Dendritic cell treated with granulocyte-macrophage colony-stimulating factor and Interleukin-4, amounts not matched to agents 40 ng/mL and 50 ng/mL, for 4 days (primary cell): Measurements from ENCODE around the gene MAN2A2.

Experiments used
- H3K27ac Mint-ChIP-seq: one replicate; pipeline ENCODE4 v1.8.0; 2022; ENCODE audit warnings: mild to moderate bottlenecking, mixed read lengths
- H3K27me3 Mint-ChIP-seq: one replicate; pipeline ENCODE4 v1.8.0; 2022; ENCODE audit warnings: mild to moderate bottlenecking, mixed read lengths
- H3K36me3 Mint-ChIP-seq: one replicate; pipeline ENCODE4 v1.8.0; 2022; ENCODE audit warnings: low read depth, mixed read lengths
- H3K4me1 Mint-ChIP-seq: one replicate; pipeline ENCODE4 v1.8.0; 2022; ENCODE audit warnings: low read depth, mixed read lengths
- H3K4me3 Mint-ChIP-seq: one replicate; pipeline ENCODE4 v1.8.0; 2022; ENCODE audit warnings: mild to moderate bottlenecking, moderate library complexity, mixed read lengths
- H3K9me3 Mint-ChIP-seq: one replicate; pipeline ENCODE4 v1.8.0; 2022; ENCODE audit warnings: mixed read lengths
- intact Hi-C: fragments of 100-400 bp; cut with micrococcal nuclease; formaldehyde crosslinking; loops from one replicate; pipeline ENCODE4 v1.15.0; 2022

MAN2A2 gene

DNA sequence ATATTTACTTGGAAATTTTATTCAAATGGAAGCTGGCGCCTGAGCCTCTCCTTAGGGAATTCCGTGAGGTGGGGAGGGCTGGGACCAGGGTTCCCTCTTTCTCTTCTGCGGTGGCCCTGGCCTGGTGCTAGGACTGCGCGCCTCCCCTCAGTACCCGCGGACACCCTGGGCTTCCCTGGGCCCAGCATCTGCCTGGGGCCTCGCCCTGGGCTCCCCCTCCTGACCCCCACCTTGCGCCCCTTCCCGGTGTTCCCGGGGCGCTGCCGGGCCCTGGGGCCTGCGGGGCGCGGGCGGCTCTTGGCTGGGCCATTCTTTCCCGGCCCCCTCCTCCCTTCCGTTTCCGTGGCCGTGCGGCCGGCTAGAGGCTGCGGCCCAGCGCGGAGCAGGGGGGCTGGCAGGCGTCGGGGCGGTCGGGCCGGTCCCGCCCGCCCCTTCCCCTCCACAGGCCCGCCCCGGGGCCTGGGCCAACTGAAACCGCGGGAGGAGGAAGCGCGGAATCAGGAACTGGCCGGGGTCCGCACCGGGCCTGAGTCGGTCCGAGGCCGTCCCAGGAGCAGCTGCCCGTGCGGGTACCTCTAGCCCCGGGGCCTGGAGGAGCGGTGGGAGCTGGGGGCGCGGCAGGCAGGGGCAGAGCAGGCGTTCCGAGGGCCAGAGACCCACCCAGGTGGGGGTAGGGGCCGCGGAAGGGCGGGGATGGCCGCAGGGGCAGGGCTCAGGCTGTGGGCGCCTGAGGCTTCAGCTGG lies 19.0 kb upstream of the MAN2A2 start, which contains the start of gene FES:
Gene FES (plus strand): TSS at position 529 of the 743 bp plus-strand sequence. CDS start 542 bp downstream, outside the sequence.
- Mint-ChIP-seq H3K4me1 (peaks cover 88% of the 10 kb centered on the region), H3K27ac (peak within 1 kb of the TSS; percentile 95)

DNA sequence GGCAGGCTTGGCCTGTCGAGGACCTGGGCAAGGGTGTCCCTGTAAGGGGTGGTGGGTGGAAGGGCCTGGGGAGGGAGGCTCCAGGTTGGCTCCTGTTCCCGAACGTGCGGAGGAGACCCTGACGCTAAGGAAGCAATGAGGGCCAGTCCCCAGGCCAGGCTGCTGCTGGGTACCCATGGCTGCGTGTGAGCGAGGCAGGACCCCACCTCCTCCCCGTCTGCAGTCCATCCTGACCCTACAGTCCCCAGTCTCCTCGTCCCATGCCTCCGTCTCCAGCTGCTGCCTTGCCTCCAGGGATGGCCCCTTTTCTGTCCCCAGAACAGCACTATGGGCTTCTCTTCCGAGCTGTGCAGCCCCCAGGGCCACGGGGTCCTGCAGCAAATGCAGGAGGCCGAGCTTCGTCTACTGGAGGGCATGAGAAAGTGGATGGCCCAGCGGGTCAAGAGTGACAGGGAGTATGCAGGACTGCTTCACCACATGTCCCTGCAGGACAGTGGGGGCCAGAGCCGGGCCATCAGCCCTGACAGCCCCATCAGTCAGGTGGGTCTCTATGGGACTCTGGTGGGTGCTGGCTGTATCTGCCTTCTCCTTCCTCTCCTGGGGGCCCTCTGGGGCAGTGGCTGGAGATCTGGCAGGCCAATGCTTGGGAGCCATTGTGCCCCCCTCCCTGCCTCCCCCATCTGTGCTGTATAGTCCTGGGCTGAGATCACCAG lies 18.2 kb upstream of the MAN2A2 start:
- peaks cover 93% of the 10 kb centered on the region for H3K36me3 Mint-ChIP-seq

More for the DNA sequence above, 19.0 kb upstream of the MAN2A2 start, which contains the start of gene FES:
- no peaks in the 10 kb centered on the region for H3K9me3 Mint-ChIP-seq
- intact Hi-C loops: loop anchor here (2.0 to 10.0 kb wide), 2 partner anchors 51 to 183 kb away; partner anchors contain the start of genes HDDC3 and UNC45A
- H3K27me3 Mint-ChIP-seq: no peaks in the 10 kb centered on the region
- H3K4me3 Mint-ChIP-seq: peak within 1 kb of the TSS; percentile 98
- H3K36me3 Mint-ChIP-seq: peaks cover 93% of the 10 kb centered on the region

DNA sequence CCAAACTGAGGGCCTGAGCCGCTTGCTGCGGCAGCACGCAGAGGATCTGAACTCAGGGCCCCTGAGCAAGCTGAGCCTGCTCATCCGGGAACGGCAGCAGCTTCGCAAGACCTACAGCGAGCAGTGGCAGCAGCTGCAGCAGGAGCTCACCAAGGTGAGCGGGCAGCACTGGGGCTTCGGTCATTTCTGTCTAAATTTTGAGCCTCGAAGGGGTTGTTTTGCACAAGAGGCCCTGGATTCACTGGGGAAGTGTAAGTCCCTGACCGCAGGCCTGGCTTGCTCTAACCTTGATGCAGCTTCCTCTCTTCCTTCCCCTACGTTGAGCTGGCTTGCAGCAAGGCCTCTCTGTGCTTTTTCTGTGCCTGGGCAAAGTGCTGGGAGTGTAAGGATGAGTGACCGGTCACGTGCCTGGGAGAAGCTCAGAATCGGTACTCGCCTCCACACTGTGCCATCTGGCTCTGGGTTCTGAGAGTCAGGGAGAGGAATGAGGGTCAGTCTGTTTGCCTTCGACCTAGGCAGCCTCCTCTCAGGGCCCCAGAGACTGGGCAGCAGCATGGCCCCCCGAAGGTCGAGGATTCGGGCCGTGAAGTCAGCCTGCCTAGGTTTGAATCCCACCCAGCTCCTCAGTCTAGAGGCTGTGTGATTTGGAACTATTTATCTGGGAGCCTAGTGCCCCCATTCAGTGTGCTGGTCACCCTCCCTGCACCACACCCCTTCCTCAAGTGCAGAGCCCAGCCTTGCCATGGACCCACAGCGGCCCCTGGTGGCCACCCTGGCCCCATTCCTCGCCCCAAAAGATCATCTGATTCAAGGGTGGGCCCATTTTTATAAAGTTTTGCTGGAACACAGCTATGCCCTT lies 17.4 kb upstream of the MAN2A2 start:
- no peaks in the 10 kb centered on the region for H3K27me3 Mint-ChIP-seq
- no peaks in the 10 kb centered on the region for H3K9me3 Mint-ChIP-seq
- peak overlapping the region; percentile 98 for H3K4me3 Mint-ChIP-seq
- peaks cover 93% of the 10 kb centered on the region for H3K36me3 Mint-ChIP-seq
- intact Hi-C loops: loop anchor here (1.0 to 10.0 kb wide), 3 partner anchors 49 to 237 kb away; partner anchors contain the start of genes HDDC3 and UNC45A
- H3K4me1 Mint-ChIP-seq: peaks cover 91% of the 10 kb centered on the region
- peak overlapping the region; percentile 95 for H3K27ac Mint-ChIP-seq

More for the DNA sequence above, 18.2 kb upstream of the MAN2A2 start:
- H3K4me1 Mint-ChIP-seq: peaks cover 89% of the 10 kb centered on the region
- intact Hi-C loops: loop anchor here (2.0 to 10.0 kb wide), 2 partner anchors 50 to 184 kb away; partner anchors contain the start of genes HDDC3 and UNC45A
- no peaks in the 10 kb centered on the region for H3K9me3 Mint-ChIP-seq
- H3K27me3 Mint-ChIP-seq: no peaks in the 10 kb centered on the region
- H3K27ac Mint-ChIP-seq: peak overlapping the region; percentile 95
- peak overlapping the region; percentile 98 for H3K4me3 Mint-ChIP-seq

DNA sequence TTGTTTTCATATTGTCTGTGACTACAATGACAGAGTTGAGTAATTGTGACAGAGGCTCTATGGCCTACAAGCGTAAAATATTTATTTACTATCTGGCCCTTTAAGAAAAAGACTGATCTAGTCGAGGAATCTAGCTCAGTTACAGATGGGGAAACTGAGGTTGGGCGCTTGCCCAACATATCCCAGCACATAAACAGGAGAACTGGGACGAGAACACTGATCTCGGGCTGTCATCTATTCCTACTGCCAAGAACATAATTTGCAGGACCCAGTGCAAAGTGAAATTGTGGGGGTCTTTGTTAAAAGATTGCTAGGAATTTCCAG lies 16.8 kb upstream of the MAN2A2 start:
- peaks cover 88% of the 10 kb centered on the region for H3K4me1 Mint-ChIP-seq
- H3K9me3 Mint-ChIP-seq: no peaks in the 10 kb centered on the region
- peak overlapping the region; percentile 95 for H3K27ac Mint-ChIP-seq
- intact Hi-C loops: loop anchor here (1.0 to 10.0 kb wide), 2 partner anchors 49 to 238 kb away; partner anchors contain the start of genes HDDC3 and UNC45A
- peak overlapping the region; percentile 98 for H3K4me3 Mint-ChIP-seq
- no peaks in the 10 kb centered on the region for H3K27me3 Mint-ChIP-seq
- peaks cover 93% of the 10 kb centered on the region for H3K36me3 Mint-ChIP-seq

DNA sequence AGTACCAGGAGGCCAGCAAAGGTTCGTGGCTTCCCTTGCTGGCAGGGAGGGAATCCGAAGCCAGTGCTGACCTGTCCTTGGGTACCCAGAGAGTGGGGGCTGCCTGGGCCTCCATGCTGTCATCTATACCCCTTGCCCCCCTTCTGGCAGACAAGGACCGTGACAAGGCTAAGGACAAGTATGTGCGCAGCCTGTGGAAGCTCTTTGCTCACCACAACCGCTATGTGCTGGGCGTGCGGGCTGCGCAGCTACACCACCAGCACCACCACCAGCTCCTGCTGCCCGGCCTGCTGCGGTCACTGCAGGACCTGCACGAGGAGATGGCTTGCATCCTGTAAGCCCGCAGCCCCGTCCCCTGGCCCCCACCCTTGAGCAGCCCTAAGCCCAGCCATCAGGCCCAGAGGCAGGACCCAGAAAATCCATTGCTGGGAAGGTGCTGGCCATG lies 16.0 kb upstream of the MAN2A2 start:
- H3K27me3 Mint-ChIP-seq: no peaks in the 10 kb centered on the region
- H3K27ac Mint-ChIP-seq: peak overlapping the region; percentile 95
- peaks cover 93% of the 10 kb centered on the region for H3K36me3 Mint-ChIP-seq
- peak overlapping the region; percentile 98 for H3K4me3 Mint-ChIP-seq
- H3K9me3 Mint-ChIP-seq: no peaks in the 10 kb centered on the region
- H3K4me1 Mint-ChIP-seq: peaks cover 88% of the 10 kb centered on the region
- intact Hi-C loops: loop anchor here (10.0 kb wide), 1 partner anchor 48 kb away; the partner anchor contains the start of genes HDDC3 and UNC45A

DNA sequence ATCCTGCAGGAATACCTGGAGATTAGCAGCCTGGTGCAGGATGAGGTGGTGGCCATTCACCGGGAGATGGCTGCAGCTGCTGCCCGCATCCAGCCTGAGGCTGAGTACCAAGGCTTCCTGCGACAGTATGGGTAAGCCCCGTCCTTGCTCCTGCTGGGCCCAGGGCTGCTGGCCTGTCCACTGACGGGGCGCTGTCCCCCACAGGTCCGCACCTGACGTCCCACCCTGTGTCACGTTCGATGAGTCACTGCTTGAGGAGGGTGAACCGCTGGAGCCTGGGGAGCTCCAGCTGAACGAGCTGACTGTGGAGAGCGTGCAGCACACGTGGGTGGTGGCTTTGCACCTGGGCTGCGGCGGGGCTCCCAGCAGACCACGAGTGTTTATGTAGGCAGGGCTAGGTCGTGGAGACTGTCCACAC lies 13.8 kb upstream of the MAN2A2 start:
- intact Hi-C loops: loop anchor here (10.0 kb wide), 1 partner anchor 45 kb away; the partner anchor contains the start of genes HDDC3 and UNC45A
- peaks cover 90% of the 10 kb centered on the region for H3K4me1 Mint-ChIP-seq
- H3K4me3 Mint-ChIP-seq: no peak overlapping the region
- peaks cover 100% of the 10 kb centered on the region for H3K36me3 Mint-ChIP-seq
- H3K9me3 Mint-ChIP-seq: no peaks in the 10 kb centered on the region
- H3K27ac Mint-ChIP-seq: no peak overlapping the region
- no peaks in the 10 kb centered on the region for H3K27me3 Mint-ChIP-seq

DNA sequence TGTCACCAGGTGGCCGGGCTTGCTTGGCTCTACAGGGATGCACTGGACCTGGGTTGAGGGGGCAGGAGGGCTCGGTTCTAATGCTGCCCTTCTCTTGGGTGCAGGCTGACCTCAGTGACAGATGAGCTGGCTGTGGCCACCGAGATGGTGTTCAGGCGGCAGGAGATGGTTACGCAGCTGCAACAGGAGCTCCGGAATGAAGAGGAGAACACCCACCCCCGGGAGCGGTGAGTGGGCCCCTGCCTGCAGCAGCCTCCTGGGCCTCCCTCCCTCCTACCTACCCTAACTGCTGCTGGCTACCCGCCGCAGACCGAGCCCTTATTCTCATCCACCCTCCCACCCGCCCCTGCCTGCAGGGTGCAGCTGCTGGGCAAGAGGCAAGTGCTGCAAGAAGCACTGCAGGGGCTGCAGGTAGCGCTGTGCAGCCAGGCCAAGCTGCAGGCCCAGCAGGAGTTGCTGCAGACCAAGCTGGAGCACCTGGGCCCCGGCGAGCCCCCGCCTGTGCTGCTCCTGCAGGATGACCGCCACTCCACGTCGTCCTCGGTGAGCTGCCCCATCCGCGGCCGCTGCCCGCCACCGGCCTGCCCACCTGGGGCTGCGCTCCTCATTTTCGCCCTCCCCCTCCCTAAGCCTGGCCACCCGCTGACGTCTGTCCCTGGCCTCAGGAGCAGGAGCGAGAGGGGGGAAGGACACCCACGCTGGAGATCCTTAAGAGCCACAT lies 13.2 kb upstream of the MAN2A2 start:
- Mint-ChIP-seq H3K27ac (no peak overlapping the region), H3K36me3 (peaks cover 100% of the 10 kb centered on the region), H3K4me1 (peaks cover 93% of the 10 kb centered on the region), H3K27me3 (no peaks in the 10 kb centered on the region), H3K4me3 (no peak overlapping the region), H3K9me3 (no peaks in the 10 kb centered on the region)
- intact Hi-C loops: loop anchor here (10.0 kb wide), 1 partner anchor 45 kb away; the partner anchor contains the start of genes HDDC3 and UNC45A

DNA sequence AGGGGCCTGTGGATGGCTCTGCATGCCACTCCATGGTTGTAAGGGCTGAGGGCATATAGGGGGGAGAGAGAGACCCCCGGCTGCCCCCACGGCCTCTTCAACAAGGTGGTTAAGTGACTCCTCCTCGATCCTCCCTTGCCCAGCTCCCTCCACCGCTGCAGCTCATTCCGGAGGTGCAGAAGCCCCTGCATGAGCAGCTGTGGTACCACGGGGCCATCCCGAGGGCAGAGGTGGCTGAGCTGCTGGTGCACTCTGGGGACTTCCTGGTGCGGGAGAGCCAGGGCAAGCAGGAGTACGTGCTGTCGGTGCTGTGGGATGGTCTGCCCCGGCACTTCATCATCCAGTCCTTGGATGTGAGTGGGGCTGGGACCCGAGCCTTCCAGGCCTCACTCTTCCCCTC lies 12.3 kb upstream of the MAN2A2 start:
- intact Hi-C loops: no loop called here
- Mint-ChIP-seq H3K4me3 (no peak overlapping the region), H3K9me3 (no peaks in the 10 kb centered on the region), H3K27ac (peak overlapping the region; percentile 32), H3K27me3 (no peaks in the 10 kb centered on the region), H3K4me1 (peaks cover 93% of the 10 kb centered on the region), H3K36me3 (peaks cover 100% of the 10 kb centered on the region)

DNA sequence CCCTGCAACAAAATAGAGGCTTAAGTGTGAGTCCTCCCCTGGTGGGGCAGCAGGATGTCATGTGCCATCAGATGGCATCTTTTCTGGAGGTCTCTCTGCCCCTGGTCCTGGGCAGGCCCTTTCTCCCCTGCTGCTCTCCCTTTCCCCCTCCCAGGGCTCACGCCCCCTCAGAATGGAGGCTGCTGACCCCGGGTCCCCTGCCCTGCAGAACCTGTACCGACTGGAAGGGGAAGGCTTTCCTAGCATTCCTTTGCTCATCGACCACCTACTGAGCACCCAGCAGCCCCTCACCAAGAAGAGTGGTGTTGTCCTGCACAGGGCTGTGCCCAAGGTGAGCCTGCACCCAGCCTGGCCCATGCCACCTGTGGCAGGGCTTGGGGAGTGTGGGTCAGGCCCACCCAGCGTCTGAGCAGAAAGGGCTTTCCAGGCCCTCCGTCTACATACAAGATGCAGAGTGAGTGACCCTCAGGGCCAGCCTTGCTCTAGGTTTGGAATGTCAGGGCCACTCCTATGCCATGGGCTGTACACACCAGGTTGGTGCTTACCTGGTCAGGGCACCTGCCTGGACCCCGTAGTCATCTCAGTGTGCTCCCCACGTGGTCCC lies 11.7 kb upstream of the MAN2A2 start:
- Mint-ChIP-seq H3K36me3 (peaks cover 100% of the 10 kb centered on the region), H3K9me3 (no peaks in the 10 kb centered on the region), H3K27ac (peak overlapping the region; percentile 55), H3K27me3 (no peaks in the 10 kb centered on the region), H3K4me3 (no peak overlapping the region), H3K4me1 (peaks cover 93% of the 10 kb centered on the region)
- intact Hi-C loops: no loop called here

DNA sequence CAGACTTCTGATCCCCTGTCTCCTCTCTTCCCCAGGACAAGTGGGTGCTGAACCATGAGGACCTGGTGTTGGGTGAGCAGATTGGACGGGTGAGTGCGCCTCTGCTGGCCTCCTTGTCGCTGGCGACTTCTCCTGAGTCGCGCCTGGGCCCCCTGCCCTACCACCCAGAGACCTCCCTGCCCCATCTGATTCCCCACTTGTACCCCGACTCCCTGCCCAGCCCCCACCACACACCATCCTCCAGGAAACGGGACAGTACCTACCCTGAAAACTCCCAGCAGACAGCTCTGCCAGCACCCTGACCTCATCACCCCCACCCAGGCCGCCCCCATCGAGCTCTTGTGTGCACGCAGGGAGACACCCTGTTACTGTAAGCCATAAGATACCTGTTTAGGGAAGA lies 11.1 kb upstream of the MAN2A2 start:
- H3K4me1 Mint-ChIP-seq: peaks cover 93% of the 10 kb centered on the region
- no peaks in the 10 kb centered on the region for H3K9me3 Mint-ChIP-seq
- no peaks in the 10 kb centered on the region for H3K27me3 Mint-ChIP-seq
- H3K27ac Mint-ChIP-seq: peak overlapping the region; percentile 55
- intact Hi-C loops: no loop called here
- no peak overlapping the region for H3K4me3 Mint-ChIP-seq
- H3K36me3 Mint-ChIP-seq: peaks cover 100% of the 10 kb centered on the region

DNA sequence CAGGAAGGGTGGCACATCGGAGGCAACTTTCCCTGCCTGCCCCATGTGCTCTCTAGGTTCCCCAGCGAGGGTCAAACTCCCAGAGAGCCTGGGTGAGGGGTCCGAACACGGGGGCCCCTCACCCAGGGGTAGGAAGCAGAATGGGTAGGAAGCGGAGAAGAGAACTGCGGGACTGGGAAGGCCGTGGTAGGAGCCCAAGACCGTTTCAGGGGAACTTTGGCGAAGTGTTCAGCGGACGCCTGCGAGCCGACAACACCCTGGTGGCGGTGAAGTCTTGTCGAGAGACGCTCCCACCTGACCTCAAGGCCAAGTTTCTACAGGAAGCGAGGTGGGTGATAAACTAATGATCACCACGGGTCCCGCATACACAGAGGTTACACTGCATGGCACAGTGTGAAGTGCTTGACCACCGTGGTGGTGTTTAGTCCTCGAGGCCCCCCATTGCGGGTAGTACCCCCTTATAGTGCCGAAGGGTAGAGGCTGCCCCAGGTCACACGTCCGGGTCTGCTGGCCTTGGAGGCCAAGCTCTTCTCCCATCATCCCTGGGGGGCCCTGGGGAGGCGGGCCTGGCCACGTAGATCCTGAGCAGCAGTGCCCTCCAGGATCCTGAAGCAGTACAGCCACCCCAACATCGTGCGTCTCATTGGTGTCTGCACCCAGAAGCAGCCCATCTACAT lies 10.5 kb upstream of the MAN2A2 start:
- Mint-ChIP-seq H3K27ac (peak overlapping the region; percentile 55), H3K36me3 (peaks cover 99% of the 10 kb centered on the region), H3K4me1 (peaks cover 93% of the 10 kb centered on the region), H3K9me3 (no peaks in the 10 kb centered on the region), H3K27me3 (no peaks in the 10 kb centered on the region), H3K4me3 (no peak overlapping the region)
- intact Hi-C loops: no loop called here
